HepG2 (cell line): Measurements from ENCODE around the gene CASKIN2. TPM values are rescaled to one million over a fixed set of nuclear protein-coding genes. Genes with fewer than 3 reads are reported as not detected.

Experiments
- CEBPZ ChIP-seq: IDR thresholded peaks from 2 replicates; pipeline ENCODE4 v1.6.1; 2012; ENCODE audit warnings: low read length, improper control_type of control experiment
- ETS1 ChIP-seq: sonication (generic); formaldehyde crosslinking; IDR thresholded peaks from 2 replicates; pipeline ENCODE4 v1.4.0; 2020; ENCODE audit warnings: missing genetic modification reagents
- MAFG ChIP-seq: sonication (generic); formaldehyde crosslinking; IDR thresholded peaks from 2 replicates; pipeline ENCODE4 v1.5.1; 2020; ENCODE audit warnings: mild to moderate bottlenecking, missing genetic modification reagents
- NCOA1 ChIP-seq: sonication (generic); formaldehyde crosslinking; IDR thresholded peaks from 2 replicates; pipeline ENCODE4 v1.9.0; 2021; ENCODE audit warnings: missing genetic modification reagents
- NCOA2 ChIP-seq: sonication (generic); formaldehyde crosslinking; IDR thresholded peaks from 2 replicates; pipeline ENCODE4 v1.8.0; 2022; ENCODE audit warnings: inconsistent platforms
- PAXIP1 ChIP-seq: sonication (generic); formaldehyde crosslinking; conservative IDR thresholded peaks from 2 replicates; pipeline ENCODE4 v1.4.0; 2020; ENCODE audit warnings: mild to moderate bottlenecking, missing genetic modification reagents, moderate library complexity
- PHF21A ChIP-seq: sonication (generic); formaldehyde crosslinking; IDR thresholded peaks from 2 replicates; pipeline ENCODE4 v1.5.0; 2020; ENCODE audit warnings: mild to moderate bottlenecking, missing genetic modification reagents
- SIX4 ChIP-seq: sonication (generic); formaldehyde crosslinking; IDR thresholded peaks from 2 replicates; pipeline ENCODE4 v1.4.0; 2020; ENCODE audit warnings: missing genetic modification reagents
- TAF15 ChIP-seq: fragments of 200-400 bp; formaldehyde crosslinking; IDR thresholded peaks from one replicate; pipeline ENCODE4 v1.6.1; 2018; ENCODE audit warnings: mild to moderate bottlenecking, low read depth, low read length; ENCODE audit not compliant: poor library complexity, severe bottlenecking
- ZNF512B ChIP-seq: sonication (generic); formaldehyde crosslinking; IDR thresholded peaks from 2 replicates; pipeline ENCODE4 v1.5.1; 2020; ENCODE audit warnings: missing genetic modification reagents, mild to moderate bottlenecking, borderline replicate concordance
- ZNF772 ChIP-seq: sonication (generic); formaldehyde crosslinking; IDR thresholded peaks from 2 replicates; pipeline ENCODE4 v1.5.0; 2020; ENCODE audit warnings: mild to moderate bottlenecking, missing genetic modification reagents
- ZNF883 ChIP-seq: sonication (generic); formaldehyde crosslinking; IDR thresholded peaks from 2 replicates; pipeline ENCODE4 v1.5.1; 2020; ENCODE audit warnings: mild to moderate bottlenecking, missing genetic modification reagents; ENCODE audit errors: not compliant biosample characterization
- polyA plus RNA-seq, 8 experiments: library from polyadenylated mRNA; depleted of rRNA in 3 of 8; stranded (reverse) in 7 of 8; unstranded in 1 of 8; fragments of >200 nt; fragmentation: Illumina TruSeq in 4 of 8; extraction: Trizol in 4 of 8; gene quantifications; 2 replicates each; pipeline versions ENCODE4 v1.2.1 to v1.2.3, GENCODE V29; 2011 to 2016; ENCODE audit warnings: low read depth in 4 of 8, missing spikeins in 1 of 8, mixed read lengths in 1 of 8; ENCODE audit not compliant: insufficient read depth in 1 of 8
- total RNA-seq, 5 experiments: library from RNA; depleted of rRNA; stranded (reverse); fragments of >200 nt; fragmentation: Illumina TruSeq; extraction: Trizol; gene quantifications; 2 replicates each; pipeline ENCODE4 v1.2.3, GENCODE V29; 2016; ENCODE audit warnings: low read depth in 1 of 5

Gene CASKIN2
- total and polyA plus RNA-seq, 2 of the 13 experiments (the other 11 are each of a cell fraction or from before 2014, with no cell fraction given), result 5.2 to 7.8 TPM

- TF ChIP-seq PAXIP1 (CRISPR knock-in tag) (peak; percentile 81), ETS1 (CRISPR knock-in tag) (no peak), SIX4 (peak; percentile 99), TAF15 (peak; percentile 63), ZNF772 (CRISPR knock-in tag) (no peak), ZNF512B (CRISPR knock-in tag) (no peak), NCOA2 (peak; percentile 51), ZNF883 (CRISPR knock-in tag) (peak; percentile 82), NCOA1 (CRISPR knock-in tag) (no peak), MAFG (CRISPR knock-in tag) (no peak), CEBPZ (no peak), PHF21A (CRISPR knock-in tag) (peak; percentile 95)
Measured at GRCh38 chr17:75549246-75550138, 34.2 kb upstream of the CASKIN2 start (continued).
